T-helper 1 cell treated with Interleukin-12 subunit alpha and Interleukin-12 subunit beta and Interleukin-4 antibody, amounts not matched to agents 30 μg/mL and 1 μg/mL, for 36 hours (primary cell): ENCODE measurements around the gene ABTB2.

Source experiments
- H3K27ac Mint-ChIP-seq: one replicate; pipeline ENCODE4 v1.8.0; 2021; ENCODE audit warnings: mild to moderate bottlenecking, mixed read lengths
- H3K27me3 Mint-ChIP-seq: one replicate; pipeline ENCODE4 v1.8.0; 2021; ENCODE audit warnings: low read depth, mixed read lengths
- H3K36me3 Mint-ChIP-seq: one replicate; pipeline ENCODE4 v1.8.0; 2021; ENCODE audit warnings: low read depth, mixed read lengths
- H3K4me1 Mint-ChIP-seq: one replicate; pipeline ENCODE4 v1.8.0; 2021; ENCODE audit warnings: low read depth, mixed read lengths
- H3K4me3 Mint-ChIP-seq: one replicate; pipeline ENCODE4 v1.8.0; 2021; ENCODE audit warnings: mild to moderate bottlenecking, moderate library complexity, mixed read lengths
- H3K9me3 Mint-ChIP-seq: one replicate; pipeline ENCODE4 v1.8.0; 2021; ENCODE audit warnings: mixed read lengths

The ABTB2 gene

GRCh38 chr11:34324466-34324865, 33.3 kb downstream of the ABTB2 start:
- H3K27me3 Mint-ChIP-seq = peaks cover 16% of the 10 kb centered on the region
- no peaks in the 10 kb centered on the region for H3K4me1 Mint-ChIP-seq
- H3K36me3 Mint-ChIP-seq = no peaks in the 10 kb centered on the region
- H3K9me3 Mint-ChIP-seq = no peaks in the 10 kb centered on the region
- H3K4me3 Mint-ChIP-seq = no peak overlapping the region
- H3K27ac Mint-ChIP-seq = no peak overlapping the region

DNA sequence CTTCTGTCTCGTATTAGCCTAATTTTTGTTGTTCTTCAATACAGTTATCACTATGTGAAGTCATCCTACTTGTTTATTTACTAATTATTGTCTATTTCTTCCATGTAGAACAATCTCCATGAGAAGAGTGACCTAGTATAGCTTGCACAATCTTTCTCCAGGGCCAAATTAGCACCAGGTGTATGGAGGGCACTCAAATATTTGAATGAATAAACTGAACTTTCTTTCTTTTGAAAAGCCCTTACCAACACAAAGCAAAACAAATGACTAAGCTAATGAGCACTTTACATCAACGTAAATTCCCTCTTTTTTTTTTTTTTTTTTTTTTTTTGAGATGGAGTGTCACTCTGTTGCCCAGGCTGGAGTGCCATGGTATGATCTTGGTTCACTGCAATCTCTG, 34.2 kb downstream of the ABTB2 start:
- H3K4me1 Mint-ChIP-seq = no peaks in the 10 kb centered on the region

DNA sequence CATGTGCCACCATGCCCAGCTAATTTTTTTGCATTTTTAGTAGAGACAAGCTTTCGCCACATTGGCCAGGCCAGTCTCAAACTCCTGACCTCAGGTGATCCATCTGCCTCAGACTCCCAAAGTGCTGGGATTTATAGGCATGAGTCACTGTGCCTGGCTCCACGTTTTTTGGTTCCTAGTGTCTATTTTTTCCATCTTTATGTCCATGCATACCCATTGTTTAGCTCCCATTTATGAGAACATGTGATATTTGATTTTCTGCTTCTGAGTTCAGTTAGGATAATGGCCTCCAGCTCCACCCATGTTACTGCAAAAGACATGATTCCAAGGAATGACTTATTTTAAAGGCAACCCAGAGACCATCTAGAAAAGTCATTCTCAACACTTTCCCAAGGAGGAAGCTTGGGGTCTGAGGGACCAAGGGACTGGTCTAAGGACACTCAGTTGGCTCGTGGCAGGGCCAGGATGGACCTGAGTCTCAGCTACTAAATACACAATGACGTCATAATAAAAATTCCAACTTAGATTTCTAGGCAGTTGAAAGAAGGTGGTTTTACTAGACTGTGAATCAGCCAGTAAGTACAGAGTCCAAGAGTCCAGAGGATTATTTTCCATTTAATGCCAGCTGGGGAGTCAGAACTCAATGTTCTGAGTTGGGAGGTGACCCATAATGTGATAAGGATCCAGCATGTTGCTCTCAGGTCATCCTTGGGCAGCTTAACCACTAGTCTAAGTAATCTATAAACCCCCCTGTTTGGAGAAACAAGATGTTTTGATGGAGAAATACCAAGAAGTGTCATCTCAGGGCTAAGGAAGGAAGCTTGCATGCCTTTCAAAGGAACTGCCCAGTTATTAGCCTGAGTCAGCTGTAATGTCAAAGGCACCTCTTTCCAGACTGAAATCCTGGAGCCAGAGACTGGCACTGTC, 39.4 kb downstream of the ABTB2 start:
- peaks cover 8% of the 10 kb centered on the region for H3K27me3 Mint-ChIP-seq
- H3K36me3 Mint-ChIP-seq = no peaks in the 10 kb centered on the region
- H3K4me3 Mint-ChIP-seq = no peak overlapping the region
- peaks cover 2% of the 10 kb centered on the region for H3K4me1 Mint-ChIP-seq
- no peak overlapping the region for H3K27ac Mint-ChIP-seq
- H3K9me3 Mint-ChIP-seq = no peaks in the 10 kb centered on the region

More for the DNA sequence above, 34.2 kb downstream of the ABTB2 start:
- peaks cover 7% of the 10 kb centered on the region for H3K27me3 Mint-ChIP-seq
- no peaks in the 10 kb centered on the region for H3K36me3 Mint-ChIP-seq
- H3K4me3 Mint-ChIP-seq = no peak overlapping the region
- H3K9me3 Mint-ChIP-seq = no peaks in the 10 kb centered on the region
- no peak overlapping the region for H3K27ac Mint-ChIP-seq

DNA sequence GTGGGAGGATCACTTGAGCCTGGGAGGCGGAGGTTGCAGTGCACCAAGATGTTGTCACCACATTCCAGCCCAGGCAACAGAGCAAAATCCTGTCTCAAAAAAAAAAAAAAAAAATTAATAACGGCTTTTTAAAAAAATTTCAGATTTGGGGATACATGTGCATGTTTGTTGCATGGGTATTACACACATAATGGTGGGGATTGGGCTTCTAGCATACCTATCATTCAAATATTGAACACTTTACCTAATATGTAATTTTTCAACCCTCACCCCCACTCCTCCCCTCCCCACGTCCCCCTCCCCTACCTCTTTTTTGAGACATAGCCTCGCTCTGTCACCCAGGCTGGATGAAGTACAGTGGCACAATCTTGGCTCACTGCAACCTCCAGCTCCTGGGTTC, 40.1 kb downstream of the ABTB2 start:
- H3K4me1 Mint-ChIP-seq = peaks cover 7% of the 10 kb centered on the region
- H3K9me3 Mint-ChIP-seq = no peaks in the 10 kb centered on the region
- no peak overlapping the region for H3K27ac Mint-ChIP-seq
- H3K27me3 Mint-ChIP-seq = peaks cover 8% of the 10 kb centered on the region
- H3K4me3 Mint-ChIP-seq = no peak overlapping the region
- H3K36me3 Mint-ChIP-seq = no peaks in the 10 kb centered on the region

DNA sequence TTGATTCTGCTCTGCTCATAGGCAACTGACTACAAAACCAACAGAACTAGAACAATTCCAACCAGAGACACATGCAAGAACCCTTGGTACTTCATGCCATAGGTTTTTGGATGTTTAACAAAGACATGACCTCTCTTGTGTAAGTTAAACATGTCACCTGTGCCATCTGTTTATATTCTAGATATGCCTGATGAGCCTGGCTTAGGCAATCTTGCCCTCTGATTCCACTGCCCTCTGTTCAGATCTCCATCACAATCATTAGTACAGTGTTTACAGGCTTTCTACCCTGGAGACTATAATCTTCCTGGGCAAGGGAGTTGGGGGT, 40.8 kb downstream of the ABTB2 start:
- Mint-ChIP-seq H3K36me3 (no peaks in the 10 kb centered on the region), H3K4me1 (peaks cover 7% of the 10 kb centered on the region), H3K27ac (no peak overlapping the region), H3K27me3 (peaks cover 8% of the 10 kb centered on the region), H3K9me3 (no peaks in the 10 kb centered on the region), H3K4me3 (no peak overlapping the region)

DNA sequence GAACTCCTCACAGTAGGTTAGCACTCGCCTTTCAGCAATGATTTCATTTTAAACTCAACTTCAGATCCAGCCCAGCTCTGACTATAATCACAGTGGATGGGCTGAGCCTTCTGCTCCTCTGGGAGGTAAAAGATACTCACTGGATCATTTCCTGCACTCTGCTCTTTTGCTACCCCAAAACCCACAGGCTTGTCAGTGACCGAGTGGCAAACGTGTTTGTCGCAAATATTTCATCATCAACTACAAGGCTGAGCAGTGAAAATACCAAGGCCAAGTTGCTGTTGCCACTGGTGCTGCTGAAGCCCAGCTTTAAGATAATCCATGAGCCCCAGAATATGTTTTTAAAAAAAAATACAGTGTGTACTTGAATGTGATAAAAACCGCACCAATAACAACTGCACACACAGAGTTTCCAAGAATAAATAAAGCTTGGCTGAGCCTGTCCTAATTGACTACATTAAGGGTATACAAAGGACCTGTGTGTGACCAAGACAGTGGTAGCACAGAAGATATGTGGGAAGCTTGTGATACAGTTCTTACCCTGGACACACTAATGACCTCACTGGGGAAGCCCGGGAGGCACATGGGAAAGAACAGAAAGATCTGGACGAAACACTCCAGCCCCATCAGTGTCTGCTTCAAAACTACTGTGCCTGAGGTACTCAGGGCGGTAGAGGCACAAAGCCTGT, 41.3 kb downstream of the ABTB2 start:
- Mint-ChIP-seq H3K9me3 (no peaks in the 10 kb centered on the region), H3K4me3 (no peak overlapping the region), H3K36me3 (no peaks in the 10 kb centered on the region), H3K4me1 (peaks cover 7% of the 10 kb centered on the region), H3K27ac (no peak overlapping the region), H3K27me3 (peaks cover 8% of the 10 kb centered on the region)

- H3K4me3 Mint-ChIP-seq = no peak overlapping the region
Observed at GRCh38 chr11:34315394-34315793, 42.4 kb downstream of the ABTB2 start.

DNA sequence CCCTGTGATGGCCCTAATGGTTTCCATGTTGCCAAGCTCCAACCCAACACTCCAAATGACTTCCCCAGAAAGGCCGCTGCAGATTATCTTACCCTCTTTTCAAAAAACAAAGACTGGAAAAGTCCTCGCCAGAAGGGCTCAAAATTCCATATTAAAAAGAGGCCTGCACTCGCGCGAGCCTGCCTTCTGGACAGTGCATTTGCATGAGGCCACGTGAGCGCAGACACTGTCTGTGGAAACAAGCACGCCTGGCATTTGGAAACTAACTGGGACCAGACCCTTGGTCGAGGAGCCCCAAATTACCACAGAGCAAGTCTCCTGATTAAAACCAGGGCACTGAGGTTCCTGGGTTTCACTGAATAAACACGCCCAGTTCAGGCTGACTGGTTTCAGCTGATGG, 42.9 kb downstream of the ABTB2 start:
- Mint-ChIP-seq H3K36me3 (no peaks in the 10 kb centered on the region), H3K9me3 (no peaks in the 10 kb centered on the region), H3K27me3 (peaks cover 8% of the 10 kb centered on the region), H3K27ac (no peak overlapping the region), H3K4me1 (peaks cover 13% of the 10 kb centered on the region), H3K4me3 (no peak overlapping the region)

More at GRCh38 chr11:34315394-34315793, 42.4 kb downstream of the ABTB2 start:
- no peak overlapping the region for H3K27ac Mint-ChIP-seq
- no peaks in the 10 kb centered on the region for H3K9me3 Mint-ChIP-seq
- H3K27me3 Mint-ChIP-seq = peaks cover 8% of the 10 kb centered on the region
- H3K36me3 Mint-ChIP-seq = no peaks in the 10 kb centered on the region
- H3K4me1 Mint-ChIP-seq = peaks cover 8% of the 10 kb centered on the region

DNA sequence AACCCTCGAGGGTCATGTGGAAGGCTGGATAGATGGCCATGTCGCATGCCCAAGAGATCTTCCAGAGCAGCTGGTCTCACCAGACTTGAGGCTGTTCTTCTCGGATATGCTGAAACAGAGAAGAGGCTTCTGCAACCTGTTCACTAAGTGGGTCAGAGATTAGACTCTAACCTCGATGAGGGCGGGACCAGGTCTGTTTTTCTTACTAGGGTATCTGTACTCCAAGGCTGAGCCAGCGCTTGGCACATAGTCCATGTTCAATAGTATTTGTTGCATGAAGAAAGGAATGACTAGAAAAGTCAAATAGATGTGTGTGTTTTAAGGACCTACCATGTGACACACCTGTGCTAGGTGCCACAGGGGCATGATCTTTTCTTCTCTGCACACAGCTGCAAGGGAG, 43.6 kb downstream of the ABTB2 start:
- Mint-ChIP-seq H3K27me3 (peaks cover 8% of the 10 kb centered on the region), H3K4me3 (no peak overlapping the region), H3K27ac (no peak overlapping the region), H3K9me3 (no peaks in the 10 kb centered on the region), H3K36me3 (no peaks in the 10 kb centered on the region), H3K4me1 (peaks cover 13% of the 10 kb centered on the region)

GRCh38 chr11:34313099-34313517, 44.7 kb downstream of the ABTB2 start:
- Mint-ChIP-seq H3K36me3 (no peaks in the 10 kb centered on the region), H3K9me3 (no peaks in the 10 kb centered on the region), H3K27ac (no peak overlapping the region), H3K4me1 (peaks cover 13% of the 10 kb centered on the region), H3K4me3 (no peak overlapping the region), H3K27me3 (peaks cover 4% of the 10 kb centered on the region)

- H3K27ac Mint-ChIP-seq = no peak overlapping the region
- H3K27me3 Mint-ChIP-seq = no peaks in the 10 kb centered on the region
- H3K36me3 Mint-ChIP-seq = no peaks in the 10 kb centered on the region
- no peak overlapping the region for H3K4me3 Mint-ChIP-seq
- H3K9me3 Mint-ChIP-seq = no peaks in the 10 kb centered on the region
- peaks cover 13% of the 10 kb centered on the region for H3K4me1 Mint-ChIP-seq
Observed at GRCh38 chr11:34311126-34311525, 46.7 kb downstream of the ABTB2 start.

DNA sequence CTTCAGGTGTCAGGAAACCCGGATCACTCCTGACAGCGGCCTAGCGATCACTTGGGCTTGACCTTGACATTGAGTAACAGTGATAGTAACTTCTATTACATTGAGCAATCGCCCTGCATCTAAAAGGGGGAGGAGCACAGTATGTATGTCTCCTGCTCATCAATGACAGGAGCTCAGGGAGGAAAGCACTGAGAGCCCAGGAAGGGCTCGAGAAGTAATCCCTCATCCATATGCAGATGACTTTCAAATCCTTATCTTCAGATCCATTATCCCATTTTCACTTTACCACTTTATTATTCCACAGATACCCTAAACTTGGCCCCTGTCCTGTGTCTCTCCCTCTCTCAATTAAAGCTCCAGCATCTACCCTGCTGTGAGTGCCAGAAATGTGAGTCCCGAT, 47.8 kb downstream of the ABTB2 start:
- Mint-ChIP-seq H3K4me1 (peaks cover 13% of the 10 kb centered on the region), H3K4me3 (no peak overlapping the region), H3K9me3 (no peaks in the 10 kb centered on the region), H3K27ac (no peak overlapping the region), H3K27me3 (peaks cover 8% of the 10 kb centered on the region), H3K36me3 (no peaks in the 10 kb centered on the region)

DNA sequence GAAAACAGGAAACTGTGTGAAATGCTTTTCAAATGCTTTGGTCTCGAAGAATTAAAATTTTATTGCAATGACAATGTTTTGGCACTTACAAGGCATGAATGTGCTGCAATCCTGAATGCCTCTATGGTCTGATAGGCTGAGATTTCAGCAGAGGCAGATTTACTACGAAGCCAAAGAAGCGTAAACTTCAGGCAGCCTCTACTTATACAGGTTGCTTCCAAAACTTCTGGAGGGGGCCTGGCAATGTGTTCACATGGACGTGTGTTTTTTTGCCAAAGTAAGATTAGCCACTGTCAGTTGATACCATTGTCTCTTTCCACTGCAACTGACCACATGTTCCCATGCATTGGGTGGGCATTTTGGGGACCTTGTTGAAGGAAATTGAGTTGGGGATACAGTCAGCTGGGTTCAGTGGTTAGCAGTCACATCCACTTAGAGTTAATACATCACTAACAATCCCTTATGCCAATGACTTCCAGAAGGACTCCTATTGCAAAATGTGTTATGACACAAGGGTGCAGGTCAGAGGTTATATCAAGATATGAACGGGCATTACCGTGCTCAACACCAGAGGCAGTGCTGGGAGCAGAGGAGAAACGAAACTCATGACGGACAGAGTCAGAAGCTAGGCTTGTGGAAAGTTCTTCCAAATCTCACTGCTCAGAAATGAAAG, 48.8 kb downstream of the ABTB2 start:
- H3K4me1 Mint-ChIP-seq = peaks cover 13% of the 10 kb centered on the region
- peaks cover 8% of the 10 kb centered on the region for H3K27me3 Mint-ChIP-seq
- no peak overlapping the region for H3K4me3 Mint-ChIP-seq
- no peak overlapping the region for H3K27ac Mint-ChIP-seq
- no peaks in the 10 kb centered on the region for H3K9me3 Mint-ChIP-seq
- no peaks in the 10 kb centered on the region for H3K36me3 Mint-ChIP-seq

DNA sequence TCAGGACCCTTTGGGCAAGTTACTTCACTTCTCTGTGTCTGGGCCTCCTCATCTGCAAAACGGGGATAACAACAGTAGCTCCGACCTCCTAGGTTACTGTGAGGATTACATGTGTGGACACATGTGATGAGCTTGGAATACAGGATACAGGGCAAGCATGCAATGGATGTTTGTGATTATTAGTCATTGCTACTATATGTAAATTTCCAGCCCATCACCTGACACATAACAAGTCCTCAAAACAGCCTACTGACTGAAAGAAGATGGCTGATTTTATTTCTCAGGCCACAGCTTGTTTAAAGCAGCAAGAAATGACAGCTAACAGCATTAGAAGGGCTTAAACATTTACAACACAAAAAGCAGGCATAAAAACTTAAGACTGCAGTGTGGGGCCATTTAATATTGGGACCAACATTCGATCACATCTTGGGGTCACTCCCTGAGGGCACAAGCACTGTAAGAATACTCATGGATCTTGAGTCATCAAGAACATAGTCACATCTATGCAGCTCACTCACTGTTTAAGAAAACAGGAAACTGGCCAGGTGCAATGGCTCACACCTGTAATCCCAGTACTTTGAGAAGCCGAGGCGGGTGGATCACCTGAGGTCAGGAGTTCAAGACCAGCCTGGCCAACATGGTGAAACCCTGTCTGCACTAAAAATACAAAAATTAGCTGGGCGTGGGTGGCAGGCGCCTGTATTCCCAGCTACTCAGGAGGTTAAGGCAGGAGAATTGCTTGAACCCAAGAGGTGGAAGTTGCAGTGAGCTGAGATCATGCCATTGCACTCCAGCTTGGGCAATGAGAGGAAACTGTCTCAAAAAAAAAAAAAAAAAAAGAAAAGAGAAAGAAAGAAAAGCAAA, 49.5 kb downstream of the ABTB2 start:
- no peak overlapping the region for H3K27ac Mint-ChIP-seq
- H3K4me1 Mint-ChIP-seq = peaks cover 10% of the 10 kb centered on the region
- H3K27me3 Mint-ChIP-seq = peaks cover 8% of the 10 kb centered on the region

More for the DNA sequence above, 49.5 kb downstream of the ABTB2 start:
- Mint-ChIP-seq H3K9me3 (no peaks in the 10 kb centered on the region), H3K4me3 (no peak overlapping the region), H3K36me3 (no peaks in the 10 kb centered on the region)
